ENCODE measurements around the gene GPBAR1. TPM values are rescaled to one million over a fixed set of nuclear protein-coding genes. Genes with fewer than 3 reads are reported as not detected.

GPBAR1 gene
- total and polyA plus RNA-seq, 2 experiments from 2014 or later: 0.44 TPM; not detected in 1

GRCh38 chr2:218298314-218298875 is 37.6 kb downstream of the GPBAR1 start:
- Mint-ChIP-seq H3K4me1 (peaks cover 22% of the 10 kb centered on the region), H3K9me3 (no peaks in the 10 kb centered on the region; the same call in 2 of the 3 replicates), H3K27me3 (ENCODE audit: insufficient read depth, low read depth, poor library complexity) (peaks cover 11% of the 10 kb centered on the region), H3K4me3 (no peak overlapping the region), H3K27ac (no peak overlapping the region), H3K36me3 (ENCODE audit: low read depth) (no peaks in the 10 kb centered on the region)
- no peak overlapping the region for H3K4me3 ChIP-seq
- ATAC-seq: no peak
- no peaks in the 10 kb centered on the region for H3K36me3 ChIP-seq (ENCODE audit: insufficient read depth)
- no peak overlapping the region for H3K27ac ChIP-seq (ENCODE audit: low read depth)
- no peak overlapping the region for H3K4me2 ChIP-seq
- TF ChIP-seq NANOG (IDR thresholded peaks at IDR 0.05; ENCODE audit: borderline replicate concordance) (no peak), REST (IDR thresholded peaks at IDR 0.05; ENCODE audit: unreplicated experiment) (no peak), STAT1 (IDR thresholded peaks at IDR 0.05; ENCODE audit: unreplicated experiment) (no peak), EZH2phosphoT487 (IDR thresholded peaks at IDR 0.05; ENCODE audit: unreplicated experiment) (no peak), ZNF114 (CRISPR knock-in tag; IDR thresholded peaks at IDR 0.05) (no peak), EZH2 (IDR thresholded peaks at IDR 0.05; ENCODE audit: low read depth, unreplicated experiment) (no peak), ETS1 (IDR thresholded peaks at IDR 0.05) (no peak), POLR2AphosphoS5 (IDR thresholded peaks at IDR 0.05; ENCODE audit: low read depth) (no peak), CTCF (conservative IDR thresholded peaks at IDR 0.05; ENCODE audit: low read depth in 2 of 2) (no peak), CREB1 (CRISPR knock-in tag; IDR thresholded peaks at IDR 0.05; ENCODE audit: low read depth) (no peak)
- no peak overlapping the region for H2AFZ ChIP-seq
- no peaks in the 10 kb centered on the region for H4K20me1 ChIP-seq (replicated peaks; ENCODE audit: insufficient read depth)
- H3K4me1 ChIP-seq (ENCODE audit: insufficient read depth): peaks cover 12% of the 10 kb centered on the region
- H3F3A ChIP-seq (replicated peaks; ENCODE audit: low read depth): no peaks in the 10 kb centered on the region
- no peaks in the 10 kb centered on the region for H3K9me2 ChIP-seq (ENCODE audit: insufficient read depth)
- no peak for DNase-seq (ENCODE audit: low spot score)
- H3K79me2 ChIP-seq (replicated peaks; ENCODE audit: insufficient read depth): no peaks in the 10 kb centered on the region
- no peaks in the 10 kb centered on the region for H3K27me3 ChIP-seq (ENCODE audit: insufficient read depth)
